Activated B cell treated with CpG ODN at 0.5 μM for 24 hours (primary cell): ENCODE data around the gene XKR7. TPM values are rescaled to one million over a fixed set of nuclear protein-coding genes. Genes with fewer than 3 reads are reported as not detected.

Experiments used
- ATAC-seq: fragments of 200-7000 bp; cut with Tn5 transposase; one replicate; pipeline ENCODE4 v1.10.0; 2021; ENCODE audit warnings: low read depth, mild to moderate bottlenecking, moderate library complexity
- CTCF ChIA-PET: fragments of 350-600 bp; sonication (Branson Sonifier 250); formaldehyde crosslinking; loops from one replicate; lab custom pipeline; 2021; ENCODE audit warnings: antibody characterized with exemption; lab: Charles Lee
- POLR2A ChIA-PET: fragments of 350-600 bp; sonication (Branson Sonifier 250); formaldehyde crosslinking; loops from one replicate; lab custom pipeline; 2021; ENCODE audit warnings: antibody characterized with exemption; lab: Charles Lee
- DNase-seq: peaks from one replicate; pipeline ENCODE4 v3.0.0; 2022
- H3K27ac Mint-ChIP-seq: one replicate; pipeline ENCODE4 v1.8.0; 2020; ENCODE audit warnings: mixed read lengths
- H3K27me3 Mint-ChIP-seq: one replicate; pipeline ENCODE4 v1.8.0; 2021; ENCODE audit warnings: mixed read lengths
- H3K36me3 Mint-ChIP-seq: one replicate; pipeline ENCODE4 v1.8.0; 2021; ENCODE audit warnings: low read depth, mixed read lengths
- H3K4me1 Mint-ChIP-seq: one replicate; pipeline ENCODE4 v1.8.0; 2021; ENCODE audit warnings: mixed read lengths
- H3K4me3 Mint-ChIP-seq: one replicate; pipeline ENCODE4 v1.8.0; 2020; ENCODE audit warnings: mild to moderate bottlenecking, mixed read lengths
- H3K9me3 Mint-ChIP-seq: one replicate; pipeline ENCODE4 v1.8.0; 2020; ENCODE audit warnings: mixed read lengths
- intact Hi-C: fragments of 100-400 bp; cut with micrococcal nuclease; formaldehyde crosslinking; loops from one replicate; pipeline ENCODE4 v1.15.1; 2024
- total RNA-seq: library from RNA; stranded (reverse); gene quantifications from 2 replicates; pipeline ENCODE4 v1.2.3, GENCODE V29; 2022
- TF ChIP-seq, protein P1 (sequence below): fragments of 200-600 bp; IDR thresholded peaks from one replicate; pipeline ENCODE4 v1.8.0; 2022; ENCODE audit warnings: antibody characterized with exemption, mild to moderate bottlenecking

XKR7 gene
- total RNA-seq, 1 donor from 2014 or later, result 0.04 TPM

DNA sequence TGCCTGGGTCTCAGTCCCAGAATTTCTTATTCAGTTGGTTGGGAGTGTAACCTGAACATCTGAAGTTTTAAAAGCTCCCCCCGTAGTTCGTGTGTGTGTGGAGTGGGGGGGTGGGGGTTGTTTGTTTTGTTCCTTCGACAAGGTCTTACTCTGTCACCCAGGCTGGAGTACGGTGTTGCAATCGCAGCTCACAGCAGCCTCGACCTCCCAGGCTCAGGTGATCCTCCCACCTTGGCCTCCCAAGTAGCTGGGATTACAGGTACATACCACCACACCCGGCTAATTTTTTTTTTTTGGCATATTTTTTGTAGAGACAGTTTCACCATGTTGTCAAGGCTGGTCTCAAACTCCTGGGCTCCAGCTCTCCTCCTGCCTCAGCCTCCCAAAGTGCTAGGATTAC is 45.4 kb downstream of the XKR7 start:
- TF ChIP-seq, protein P1, sequence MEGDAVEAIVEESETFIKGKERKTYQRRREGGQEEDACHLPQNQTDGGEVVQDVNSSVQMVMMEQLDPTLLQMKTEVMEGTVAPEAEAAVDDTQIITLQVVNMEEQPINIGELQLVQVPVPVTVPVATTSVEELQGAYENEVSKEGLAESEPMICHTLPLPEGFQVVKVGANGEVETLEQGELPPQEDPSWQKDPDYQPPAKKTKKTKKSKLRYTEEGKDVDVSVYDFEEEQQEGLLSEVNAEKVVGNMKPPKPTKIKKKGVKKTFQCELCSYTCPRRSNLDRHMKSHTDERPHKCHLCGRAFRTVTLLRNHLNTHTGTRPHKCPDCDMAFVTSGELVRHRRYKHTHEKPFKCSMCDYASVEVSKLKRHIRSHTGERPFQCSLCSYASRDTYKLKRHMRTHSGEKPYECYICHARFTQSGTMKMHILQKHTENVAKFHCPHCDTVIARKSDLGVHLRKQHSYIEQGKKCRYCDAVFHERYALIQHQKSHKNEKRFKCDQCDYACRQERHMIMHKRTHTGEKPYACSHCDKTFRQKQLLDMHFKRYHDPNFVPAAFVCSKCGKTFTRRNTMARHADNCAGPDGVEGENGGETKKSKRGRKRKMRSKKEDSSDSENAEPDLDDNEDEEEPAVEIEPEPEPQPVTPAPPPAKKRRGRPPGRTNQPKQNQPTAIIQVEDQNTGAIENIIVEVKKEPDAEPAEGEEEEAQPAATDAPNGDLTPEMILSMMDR, result no peak
- CTCF ChIA-PET, result no interaction called here
- no peak for DNase-seq
- peaks cover 8% of the 10 kb centered on the region for H3K4me1 Mint-ChIP-seq
- POLR2A ChIA-PET, result no interaction called here
- intact Hi-C loops, result no loop called here
- no peak overlapping the region for H3K27ac Mint-ChIP-seq
- H3K4me3 Mint-ChIP-seq, result no peak overlapping the region
- H3K9me3 Mint-ChIP-seq, result no peaks in the 10 kb centered on the region
- H3K36me3 Mint-ChIP-seq, result no peaks in the 10 kb centered on the region
- ATAC-seq, result no peak
- H3K27me3 Mint-ChIP-seq, result peaks cover 36% of the 10 kb centered on the region

DNA sequence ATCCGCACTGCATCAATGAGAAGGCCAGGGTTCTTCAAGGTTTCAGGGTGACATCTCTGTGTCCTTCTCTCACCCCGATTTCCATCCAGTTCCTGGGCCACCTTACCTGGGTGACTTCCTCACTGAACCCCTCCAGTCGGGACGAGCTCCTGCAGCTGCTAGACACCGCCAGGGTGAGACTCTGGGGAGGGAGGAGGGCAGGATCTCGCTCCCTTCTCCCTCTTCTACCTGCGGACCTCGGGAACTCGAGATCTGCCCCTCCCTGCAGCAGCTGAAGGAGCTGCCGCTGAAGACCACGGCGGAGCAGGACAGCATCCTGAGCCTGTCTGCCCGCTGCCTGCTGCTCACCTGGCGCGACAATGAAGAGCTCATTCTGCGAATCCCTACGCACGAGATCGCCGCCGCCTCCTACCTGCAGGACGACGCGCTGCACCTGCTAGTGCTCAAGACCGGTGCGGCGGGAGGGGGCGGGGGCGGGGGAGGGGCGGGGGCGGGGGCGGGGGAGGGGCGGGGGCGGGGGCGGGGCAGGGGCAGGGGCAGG is 49.8 kb downstream of the XKR7 start:
- ATAC-seq, result peak; percentile 68
- H3K4me1 Mint-ChIP-seq, result peaks cover 23% of the 10 kb centered on the region
- peak overlapping the region; percentile 85 for H3K4me3 Mint-ChIP-seq
- H3K27me3 Mint-ChIP-seq, result peaks cover 52% of the 10 kb centered on the region
- TF ChIP-seq, protein P1, result no peak
- DNase-seq, result peak; percentile 31
- CTCF ChIA-PET, result interaction anchor here (1.3 to 2.0 kb wide), 3 partner anchors 14 to 165 kb away, joined by 7 to 13 read pairs (median 9); no protein-coding TSS in a partner anchor
- no peaks in the 10 kb centered on the region for H3K9me3 Mint-ChIP-seq
- H3K27ac Mint-ChIP-seq, result no peak overlapping the region
- H3K36me3 Mint-ChIP-seq, result no peaks in the 10 kb centered on the region
- POLR2A ChIA-PET, result interaction anchor here (0.9 kb wide), 1 partner anchor 34 kb away, joined by 3 read pairs; the partner anchor contains the start of gene HCK
- intact Hi-C loops, result loop anchor here (1.0 to 2.0 kb wide), 2 partner anchors 14 to 157 kb away; no protein-coding TSS in a partner anchor

DNA sequence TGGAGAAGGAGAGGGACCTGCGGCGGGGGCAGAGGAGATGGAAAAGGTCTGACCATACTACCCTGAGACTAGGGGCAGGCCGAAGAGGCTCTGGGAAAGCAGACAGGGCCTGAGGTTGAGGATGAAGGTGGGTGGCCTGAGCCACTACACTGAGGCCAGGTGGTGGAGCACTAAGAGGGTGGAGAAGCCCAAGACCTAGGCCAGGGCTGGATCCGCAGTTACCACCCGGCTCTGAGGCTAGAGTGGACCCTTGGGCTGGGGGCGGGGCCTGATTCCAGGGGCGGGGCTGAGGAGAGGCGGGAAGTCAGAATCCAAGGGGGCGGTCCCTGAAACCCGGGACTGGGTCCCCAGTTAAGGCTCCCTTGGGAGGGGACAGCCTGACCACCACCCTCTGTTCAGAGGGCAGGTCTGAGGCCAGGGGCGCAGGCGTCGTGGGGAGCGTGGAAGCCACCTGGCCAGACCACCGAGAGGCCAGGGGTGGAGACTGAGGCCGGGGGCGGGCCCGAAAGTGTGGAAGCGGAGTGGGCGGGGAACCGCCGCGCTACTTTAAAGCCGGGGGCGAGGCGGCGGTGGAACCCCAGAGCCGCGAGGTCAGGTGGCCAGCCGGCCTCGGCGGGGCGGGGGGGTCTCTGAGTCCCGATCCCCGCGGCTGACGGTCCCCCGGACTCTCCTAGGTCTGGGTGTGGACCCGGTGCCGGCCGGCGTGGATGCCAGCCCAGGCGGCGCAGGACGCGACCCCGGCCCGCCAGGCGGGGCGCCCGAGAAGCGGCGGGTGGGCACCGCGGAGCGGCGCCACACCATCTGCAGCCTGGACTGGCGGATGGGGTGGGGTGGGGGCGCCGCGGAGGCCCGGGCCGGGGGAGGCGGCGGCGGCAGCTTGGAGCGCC is 50.6 kb downstream of the XKR7 start:
- H3K27me3 Mint-ChIP-seq, result peaks cover 56% of the 10 kb centered on the region
- H3K9me3 Mint-ChIP-seq, result no peaks in the 10 kb centered on the region
- H3K4me3 Mint-ChIP-seq, result peak overlapping the region; percentile 85
- ChIA-PET CTCF (interaction anchor here (1.3 to 2.0 kb wide), 4 partner anchors 13 to 166 kb away, joined by 6 to 13 read pairs (median 8); no protein-coding TSS in a partner anchor), POLR2A (interaction anchor here (0.9 kb wide), 1 partner anchor 34 kb away, joined by 3 read pairs; the partner anchor contains the start of gene HCK)
- ATAC-seq (peak; percentile 71), DNase-seq (peak; percentile 55)
- TF ChIP-seq, protein P1, result no peak
- H3K4me1 Mint-ChIP-seq, result peaks cover 23% of the 10 kb centered on the region
- H3K27ac Mint-ChIP-seq, result no peak overlapping the region
- intact Hi-C loops, result loop anchor here (1.0 kb wide), 1 partner anchor 13 kb away; no protein-coding TSS in a partner anchor
- H3K36me3 Mint-ChIP-seq, result no peaks in the 10 kb centered on the region

- no peak for ATAC-seq
- intact Hi-C loops, result no loop called here
These were observed 51.2 kb downstream of the XKR7 start for GRCh38 chr20:32019156-32019510.

More at GRCh38 chr20:32019156-32019510, 51.2 kb downstream of the XKR7 start:
- no peaks in the 10 kb centered on the region for H3K9me3 Mint-ChIP-seq
- no peak for DNase-seq
- peak overlapping the region; percentile 80 for H3K4me3 Mint-ChIP-seq
- H3K4me1 Mint-ChIP-seq, result peaks cover 23% of the 10 kb centered on the region
- ChIA-PET CTCF (interaction anchor here (1.6 kb wide), 1 partner anchor 16 kb away, joined by 6 read pairs; no protein-coding TSS in a partner anchor), POLR2A (no interaction called here)
- H3K27ac Mint-ChIP-seq, result no peak overlapping the region
- TF ChIP-seq, protein P1, result no peak
- no peaks in the 10 kb centered on the region for H3K36me3 Mint-ChIP-seq
- H3K27me3 Mint-ChIP-seq, result peaks cover 59% of the 10 kb centered on the region
